Common myeloid progenitor, CD34-positive (primary cell): ENCODE measurements around the gene STAT3.

Experiments used
- CTCF ChIA-PET: fragments of 350-600 bp; sonication (Branson Sonifier 250); formaldehyde crosslinking; loops from one replicate; lab custom pipeline; 2021; ENCODE audit warnings: antibody characterized with exemption; lab: Charles Lee
- POLR2A ChIA-PET: fragments of 350-600 bp; sonication (Branson Sonifier 250); formaldehyde crosslinking; loops from one replicate; lab custom pipeline; 2021; ENCODE audit warnings: antibody characterized with exemption; lab: Charles Lee
- DNase-seq, 3 donors: peaks; one replicate each; pipeline versions ENCODE4 v3.0.0 to v3.0.0-alpha.2; 2013
- H3K27ac ChIP-seq, 2 experiments: 1 replicate in 1 of 2; 2 replicates in 1 of 2; pipeline ENCODE4 v1.7.0; 2013; ENCODE audit warnings: inconsistent platforms in 2 of 2, low read length in 2 of 2, mild to moderate bottlenecking in 2 of 2, low read depth in 1 of 2, moderate library complexity in 1 of 2; ENCODE audit not compliant: severe bottlenecking in 2 of 2, insufficient read depth in 1 of 2, poor library complexity in 1 of 2
- H3K27me3 ChIP-seq, 5 experiments: replicated peaks in 2 of 5; 1 replicate in 3 of 5; 2 replicates in 2 of 5; pipeline versions ENCODE4 v1.6.1 to v1.7.0; 2013; ENCODE audit warnings: low read length in 4 of 5, mild to moderate bottlenecking in 2 of 5, moderate library complexity in 2 of 5, inconsistent platforms in 1 of 5; ENCODE audit not compliant: insufficient read depth in 5 of 5, control insufficient read depth in 4 of 5
- H3K36me3 ChIP-seq, 4 experiments: 1 replicate in 2 of 4; 2 replicates in 2 of 4; pipeline versions ENCODE4 v1.6.1 to v1.7.0; 2013; ENCODE audit warnings: low read length in 3 of 4, control low read depth in 1 of 4, mild to moderate bottlenecking in 1 of 4; ENCODE audit not compliant: control insufficient read depth in 4 of 4, insufficient read depth in 4 of 4
- H3K4me1 ChIP-seq, 4 experiments: 1 replicate in 3 of 4; 2 replicates in 1 of 4; pipeline versions ENCODE4 v1.6.1 to v1.7.1; 2013; ENCODE audit warnings: low read length in 3 of 4, mild to moderate bottlenecking in 3 of 4, control low read depth in 1 of 4, inconsistent platforms in 1 of 4, moderate library complexity in 1 of 4; ENCODE audit not compliant: control insufficient read depth in 4 of 4, insufficient read depth in 4 of 4; ENCODE audit errors: control extremely low read depth in 1 of 4
- H3K4me3 ChIP-seq, 7 experiments: 1 replicate in 4 of 7; 2 replicates in 3 of 7; pipeline versions ENCODE4 v1.5.1 to v1.7.0; 2013; ENCODE audit warnings: mild to moderate bottlenecking in 7 of 7, low read length in 6 of 7, moderate library complexity in 6 of 7, inconsistent platforms in 2 of 7, low read depth in 2 of 7, control low read depth in 1 of 7; ENCODE audit not compliant: insufficient read depth in 4 of 7, control insufficient read depth in 1 of 7; ENCODE audit errors: extremely low read depth in 1 of 7
- H3K9me3 ChIP-seq, 5 experiments: 1 replicate in 4 of 5; 2 replicates in 1 of 5; pipeline versions ENCODE4 v1.6.1 to v1.7.1; 2013; ENCODE audit warnings: low read length in 4 of 5, mild to moderate bottlenecking in 2 of 5, inconsistent platforms in 1 of 5, low read depth in 1 of 5, moderate library complexity in 1 of 5; ENCODE audit not compliant: control insufficient read depth in 4 of 5, insufficient read depth in 2 of 5; ENCODE audit errors: control extremely low read depth in 1 of 5
- WGBS: methylation state at CpG from one replicate; pipeline ENCODE4 v1.1.5; 2013; ENCODE audit not compliant: insufficient coverage; 5-methylcytosine and 5-hydroxymethylcytosine counted together

The STAT3 gene

DNA sequence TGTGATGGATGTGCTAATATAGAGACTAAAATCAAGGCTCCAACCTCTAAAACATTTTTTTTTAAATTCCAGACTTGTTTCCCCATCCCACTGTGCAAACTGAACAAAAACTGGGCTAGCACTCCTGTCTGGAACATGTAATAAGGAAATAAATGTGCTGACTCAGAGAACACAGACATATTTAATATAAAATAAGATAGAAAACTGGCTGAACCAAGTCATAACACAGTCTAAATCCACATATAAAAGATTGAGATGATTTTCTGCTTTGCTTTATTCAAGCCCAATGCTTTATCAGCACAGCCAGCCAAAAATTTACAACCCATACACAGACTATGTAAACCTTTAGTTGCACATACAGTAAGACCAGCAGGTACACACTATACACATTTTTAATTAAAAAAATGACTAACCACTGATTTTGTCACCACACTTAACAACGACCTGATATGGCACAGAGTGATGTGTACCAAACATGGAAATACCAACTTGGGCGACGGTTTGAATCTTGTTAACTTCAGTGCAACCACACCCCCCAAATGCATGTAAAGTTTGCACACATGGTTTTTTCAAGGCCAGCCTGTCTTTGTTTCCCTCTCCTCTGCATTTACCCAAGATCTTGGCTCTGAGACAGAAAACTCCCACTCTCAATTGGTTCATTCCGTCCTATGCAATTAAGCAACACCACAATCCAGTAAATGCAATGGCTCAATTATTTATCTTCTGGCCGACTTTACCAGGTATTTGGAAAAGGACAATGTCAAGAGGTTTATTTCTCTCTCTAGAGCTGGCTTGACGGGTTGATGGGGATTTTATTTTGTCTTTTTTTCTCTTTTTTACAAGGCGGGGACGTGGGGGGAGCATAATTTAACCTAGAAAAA, 1.2 kb downstream of the STAT3 start:
- CTCF ChIA-PET, result interaction anchor here (4.4 kb wide), 1 partner anchor 12 kb away, joined by 27 read pairs; no protein-coding TSS in a partner anchor
- DNase-seq, result peak in 2 of 3 donors; percentile 43 to 60
- WGBS, result 7% methylated on average over 5 of the region's 8 CpGs
- Histone ChIP-seq H3K27ac (peak overlapping the region; percentile 89 to 98), H3K36me3 (peaks cover 0 to 5% (median 1%) of the 10 kb centered on the region in 4 experiments), H3K9me3 (no peaks in the 10 kb centered on the region), H3K4me3 (peak overlapping the region; percentile 75 to 98 (median 93)), H3K27me3 (no peaks in the 10 kb centered on the region), H3K4me1 (peaks cover 19 to 45% (median 35%) of the 10 kb centered on the region in 4 experiments)
- POLR2A ChIA-PET, result interaction anchor here (0.5 to 2.6 kb wide), 3 partner anchors 8 to 1173 kb away, joined by 3 to 20 read pairs (median 3); no protein-coding TSS in a partner anchor

DNA sequence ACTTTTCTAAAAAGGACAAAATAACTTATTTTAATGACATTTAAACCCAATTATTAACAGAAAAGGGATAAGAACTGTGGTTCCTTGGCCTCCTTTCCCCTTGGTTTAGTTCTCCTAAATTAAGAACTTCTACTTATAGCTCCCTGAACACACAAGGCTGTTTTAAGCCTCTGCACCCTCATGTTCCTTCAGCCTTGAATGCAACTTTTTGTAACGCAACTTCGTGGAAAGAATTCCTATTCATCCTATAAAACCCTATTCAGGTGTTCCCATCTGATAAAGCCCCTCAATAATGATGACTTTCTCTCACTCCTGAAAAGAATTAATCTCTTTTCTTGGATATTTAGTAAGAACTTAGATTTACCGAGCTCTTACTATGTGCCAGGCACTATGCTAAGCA, 6.3 kb downstream of the STAT3 start:
- peaks cover 0 to 10% (median 2%) of the 10 kb centered on the region in 4 experiments for H3K36me3 ChIP-seq
- POLR2A ChIA-PET, result no interaction called here
- H3K4me1 ChIP-seq, result peaks cover 16 to 61% (median 41%) of the 10 kb centered on the region in 4 experiments
- H3K4me3 ChIP-seq, result no peak overlapping the region
- no peaks in the 10 kb centered on the region for H3K27me3 ChIP-seq
- WGBS, result 76% methylated on average over 2 of the region's 3 CpGs
- H3K9me3 ChIP-seq, result no peaks in the 10 kb centered on the region
- CTCF ChIA-PET, result interaction anchor here (1.2 kb wide), 1 partner anchor 60 kb away, joined by 3 read pairs; no protein-coding TSS in a partner anchor
- H3K27ac ChIP-seq, result no peak overlapping the region
- DNase-seq, result no peak

DNA sequence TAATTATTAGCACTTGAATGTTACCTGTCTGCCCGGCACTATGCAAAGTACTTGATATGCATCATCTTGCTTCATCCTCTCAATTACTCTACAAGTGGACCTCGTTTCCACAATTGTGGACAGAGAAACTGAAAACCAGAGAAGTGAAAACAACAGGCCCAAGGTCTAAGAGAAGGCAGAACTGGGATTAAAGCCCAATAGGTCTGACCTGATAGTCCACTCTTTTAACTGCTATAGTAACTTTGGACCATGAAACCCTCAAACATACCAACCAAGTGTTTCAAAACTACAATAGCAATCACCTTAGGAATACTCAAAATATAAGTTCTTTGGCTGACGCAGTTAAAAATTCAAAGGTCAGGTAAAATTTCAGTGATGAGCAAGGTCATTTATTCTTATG, 7.3 kb downstream of the STAT3 start:
- Histone ChIP-seq H3K4me3 (no peak overlapping the region), H3K9me3 (no peaks in the 10 kb centered on the region), H3K36me3 (peaks cover 0 to 10% (median 2%) of the 10 kb centered on the region in 4 experiments), H3K27me3 (no peaks in the 10 kb centered on the region), H3K4me1 (peaks cover 12 to 53% (median 33%) of the 10 kb centered on the region in 4 experiments), H3K27ac (peak overlapping the region in 1 of 2 experiments; percentile 43)
- 92% methylated on average over 2 of the region's 3 CpGs for WGBS
- no peak for DNase-seq
- ChIA-PET CTCF (interaction anchor here (1.1 to 2.9 kb wide), 2 partner anchors 9 to 19 kb away, joined by 5 to 9 read pairs; no protein-coding TSS in a partner anchor), POLR2A (no interaction called here)

DNA sequence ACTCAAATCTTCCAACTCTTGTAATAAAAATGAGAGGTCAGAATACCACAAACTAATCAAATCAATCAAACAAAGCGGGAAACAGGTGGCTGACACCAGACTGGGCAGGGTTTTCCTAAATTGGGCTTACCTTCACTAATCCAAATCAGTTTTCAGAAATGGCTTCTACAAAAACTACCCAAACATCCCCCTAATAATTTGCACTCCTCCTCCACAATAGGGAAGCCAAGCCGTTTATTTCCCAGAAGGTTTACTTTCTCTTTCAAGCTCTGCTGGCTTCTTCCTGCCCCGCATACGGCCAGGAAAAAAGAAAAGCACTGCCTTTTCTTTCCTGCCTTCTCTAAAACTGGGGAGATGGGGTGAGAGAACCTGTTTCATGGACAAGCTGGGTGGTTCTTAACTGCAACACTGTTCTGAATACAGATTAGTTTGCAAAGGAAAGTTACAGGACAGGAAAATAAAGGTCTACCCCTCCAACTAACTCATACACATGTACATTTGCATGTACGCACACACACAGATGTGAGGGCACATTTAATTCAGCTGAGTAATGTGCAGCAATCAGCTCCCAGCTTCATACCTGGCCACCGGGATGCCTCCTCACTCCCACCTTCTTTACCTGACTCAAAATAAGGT, 9.2 kb downstream of the STAT3 start:
- Histone ChIP-seq H3K36me3 (peaks cover 0 to 10% (median 2%) of the 10 kb centered on the region in 4 experiments), H3K4me1 (peaks cover 12 to 42% (median 24%) of the 10 kb centered on the region in 4 experiments), H3K4me3 (peak overlapping the region in 6 of 7 experiments; percentile 55 to 80 (median 72)), H3K27me3 (no peaks in the 10 kb centered on the region), H3K27ac (peak overlapping the region; percentile 69 to 78), H3K9me3 (no peaks in the 10 kb centered on the region)
- ChIA-PET CTCF (interaction anchor here (1.4 to 2.9 kb wide), 6 partner anchors 10 to 43 kb away, joined by 4 to 10 read pairs (median 7); partner anchors contain the start of gene STAT3), POLR2A (interaction anchor here (0.7 to 1.5 kb wide), 3 partner anchors 8 to 28 kb away, joined by 3 to 4 read pairs (median 3); no protein-coding TSS in a partner anchor)
- DNase-seq, result peak in 2 of 3 donors; percentile 55 to 65
- WGBS, result 15% methylated on average over 2 of the region's 6 CpGs

DNA sequence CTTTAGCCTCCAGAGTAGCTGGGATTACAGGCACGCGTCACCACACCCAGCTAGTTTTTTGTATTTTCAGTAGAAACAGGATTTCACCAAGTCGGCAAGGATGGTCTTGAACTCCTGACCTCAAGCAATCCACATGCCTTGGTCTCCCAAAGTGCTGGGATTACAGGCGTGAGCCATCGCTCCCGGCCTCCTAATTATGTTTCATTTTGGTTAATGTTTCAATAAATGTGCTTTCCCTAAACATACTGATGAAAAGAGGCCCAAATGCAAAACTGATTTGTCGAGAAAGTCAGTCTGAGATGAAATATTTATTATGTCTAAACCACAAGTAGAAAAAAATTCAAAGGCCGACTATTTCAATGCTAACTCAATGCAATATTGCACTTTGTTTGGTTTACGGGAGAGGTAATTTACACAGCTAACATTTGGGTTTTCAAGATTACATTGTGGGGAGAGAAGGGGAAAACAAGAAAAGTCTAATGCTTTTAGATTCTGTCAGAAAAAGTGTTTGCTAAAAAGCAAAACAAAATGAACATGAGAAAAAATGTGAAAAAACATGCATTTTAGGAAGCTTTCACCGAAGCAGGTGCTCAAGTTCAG, 9.8 kb downstream of the STAT3 start:
- WGBS, result 65% methylated on average over 4 of the region's 10 CpGs
- ChIA-PET POLR2A (interaction anchor here (0.7 to 1.5 kb wide), 5 partner anchors 9 to 28 kb away, joined by 3 to 4 read pairs (median 3); partner anchors contain the start of gene STAT3), CTCF (interaction anchor here (1.4 to 2.9 kb wide), 6 partner anchors 9 to 43 kb away, joined by 4 to 10 read pairs (median 7); partner anchors contain the start of gene STAT3)
- H3K4me1 ChIP-seq, result peaks cover 12 to 42% (median 24%) of the 10 kb centered on the region in 4 experiments
- H3K4me3 ChIP-seq, result peak overlapping the region in 6 of 7 experiments; percentile 55 to 80 (median 72)
- peak overlapping the region; percentile 35 to 78 for H3K27ac ChIP-seq
- DNase-seq, result no peak
- no peaks in the 10 kb centered on the region for H3K27me3 ChIP-seq
- H3K36me3 ChIP-seq, result peaks cover 0 to 7% (median 2%) of the 10 kb centered on the region in 4 experiments
- no peaks in the 10 kb centered on the region for H3K9me3 ChIP-seq

DNA sequence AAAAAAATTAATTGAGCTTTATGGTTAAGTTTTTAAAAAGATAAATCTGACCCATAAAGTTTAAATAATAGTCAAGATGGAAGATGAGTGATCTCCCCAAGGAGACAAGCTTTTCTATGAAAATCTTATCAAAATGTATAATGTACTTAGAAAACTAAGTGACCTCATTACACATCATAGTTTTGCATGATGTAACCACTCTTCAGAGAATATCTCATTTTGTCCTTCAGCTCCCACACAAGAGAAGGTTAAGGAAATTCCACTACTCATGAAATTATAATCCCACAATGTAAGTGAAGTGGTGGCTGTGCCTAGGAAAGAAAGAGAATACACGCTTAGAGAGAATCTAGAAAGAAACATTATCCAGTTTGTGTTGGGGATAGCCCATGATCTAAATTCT, 14.3 kb downstream of the STAT3 start:
- Histone ChIP-seq H3K27me3 (no peaks in the 10 kb centered on the region), H3K36me3 (peaks cover 0 to 14% (median 6%) of the 10 kb centered on the region in 4 experiments), H3K4me1 (peaks cover 4 to 22% (median 8%) of the 10 kb centered on the region in 4 experiments), H3K27ac (no peak overlapping the region), H3K9me3 (peaks cover 0 to 7% (median 2%) of the 10 kb centered on the region in 5 experiments), H3K4me3 (no peak overlapping the region)
- ChIA-PET POLR2A (no interaction called here), CTCF (interaction anchor here (1.5 to 1.7 kb wide), 2 partner anchors 12 to 29 kb away, joined by 3 to 4 read pairs; no protein-coding TSS in a partner anchor)
- no peak for DNase-seq
- 100% methylated on average over 1 of the region's 1 CpG for WGBS
